ENCODE measurements around the gene GPR15. TPM values are rescaled to one million over a fixed set of nuclear protein-coding genes. Genes with fewer than 3 reads are reported as not detected.

The GPR15 gene
- total and polyA plus RNA-seq, 12 donors = 0.14 to 0.39 TPM; not detected in 10

DNA sequence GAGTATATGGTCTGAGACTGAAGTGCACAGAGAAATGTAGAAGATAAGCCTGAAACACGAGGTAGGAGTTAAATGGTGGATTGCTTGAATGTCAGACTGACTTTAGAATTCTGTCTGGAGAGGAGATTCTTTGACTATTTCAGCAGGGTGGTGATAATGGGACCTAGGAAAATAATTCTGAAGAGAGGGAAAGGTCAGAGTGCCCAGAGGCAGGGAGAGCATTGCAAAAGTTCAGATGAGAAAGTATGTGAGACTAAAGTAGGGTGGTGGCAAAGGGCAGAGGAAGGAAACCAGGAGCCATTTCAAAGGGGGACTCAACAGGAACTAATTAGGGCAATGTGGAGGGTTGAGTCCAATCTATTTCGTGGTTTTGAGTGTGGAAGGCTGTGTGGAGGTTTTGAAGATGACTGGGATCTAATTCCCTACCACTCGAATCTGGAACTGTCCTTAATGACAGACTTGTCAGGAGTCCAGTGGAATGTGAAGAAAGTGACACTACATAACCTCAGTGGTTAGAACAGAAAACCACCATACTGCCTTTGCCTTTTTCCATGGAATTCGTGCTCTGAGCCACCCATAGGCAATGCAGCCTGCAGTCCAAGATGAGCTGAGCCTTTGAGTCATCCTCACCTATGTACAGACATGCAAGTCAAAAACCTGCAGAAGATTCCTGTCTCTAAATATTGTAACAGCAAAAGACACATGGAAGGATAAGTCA lies 45.6 kb downstream of the GPR15 start:
- Histone ChIP-seq H3K4me1 (replicated peaks in 1 of 2) (no peaks in the 10 kb centered on the region), H3K9me3 (replicated peaks in 1 of 3) (no peaks in the 10 kb centered on the region), H3K36me3 (replicated peaks in 1 of 2) (peaks cover 0 to 32% of the 10 kb centered on the region in 2 donors), H3K27me3 (no peaks in the 10 kb centered on the region), H3K4me3 (no peak overlapping the region), H3K27ac (no peak overlapping the region)
- intact Hi-C loops (cut with DNase I) = no loop called here
- no peak for TF ChIP-seq POLR2A (IDR thresholded peaks at IDR 0.05)
- TF ChIP-seq, protein P1, sequence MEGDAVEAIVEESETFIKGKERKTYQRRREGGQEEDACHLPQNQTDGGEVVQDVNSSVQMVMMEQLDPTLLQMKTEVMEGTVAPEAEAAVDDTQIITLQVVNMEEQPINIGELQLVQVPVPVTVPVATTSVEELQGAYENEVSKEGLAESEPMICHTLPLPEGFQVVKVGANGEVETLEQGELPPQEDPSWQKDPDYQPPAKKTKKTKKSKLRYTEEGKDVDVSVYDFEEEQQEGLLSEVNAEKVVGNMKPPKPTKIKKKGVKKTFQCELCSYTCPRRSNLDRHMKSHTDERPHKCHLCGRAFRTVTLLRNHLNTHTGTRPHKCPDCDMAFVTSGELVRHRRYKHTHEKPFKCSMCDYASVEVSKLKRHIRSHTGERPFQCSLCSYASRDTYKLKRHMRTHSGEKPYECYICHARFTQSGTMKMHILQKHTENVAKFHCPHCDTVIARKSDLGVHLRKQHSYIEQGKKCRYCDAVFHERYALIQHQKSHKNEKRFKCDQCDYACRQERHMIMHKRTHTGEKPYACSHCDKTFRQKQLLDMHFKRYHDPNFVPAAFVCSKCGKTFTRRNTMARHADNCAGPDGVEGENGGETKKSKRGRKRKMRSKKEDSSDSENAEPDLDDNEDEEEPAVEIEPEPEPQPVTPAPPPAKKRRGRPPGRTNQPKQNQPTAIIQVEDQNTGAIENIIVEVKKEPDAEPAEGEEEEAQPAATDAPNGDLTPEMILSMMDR (IDR thresholded peaks at IDR 0.05) = no peak
- no peak for DNase-seq
- 80 to 93% (median 83%) methylated on average over 4 of the region's 4 CpGs for WGBS, 4 donors

DNA sequence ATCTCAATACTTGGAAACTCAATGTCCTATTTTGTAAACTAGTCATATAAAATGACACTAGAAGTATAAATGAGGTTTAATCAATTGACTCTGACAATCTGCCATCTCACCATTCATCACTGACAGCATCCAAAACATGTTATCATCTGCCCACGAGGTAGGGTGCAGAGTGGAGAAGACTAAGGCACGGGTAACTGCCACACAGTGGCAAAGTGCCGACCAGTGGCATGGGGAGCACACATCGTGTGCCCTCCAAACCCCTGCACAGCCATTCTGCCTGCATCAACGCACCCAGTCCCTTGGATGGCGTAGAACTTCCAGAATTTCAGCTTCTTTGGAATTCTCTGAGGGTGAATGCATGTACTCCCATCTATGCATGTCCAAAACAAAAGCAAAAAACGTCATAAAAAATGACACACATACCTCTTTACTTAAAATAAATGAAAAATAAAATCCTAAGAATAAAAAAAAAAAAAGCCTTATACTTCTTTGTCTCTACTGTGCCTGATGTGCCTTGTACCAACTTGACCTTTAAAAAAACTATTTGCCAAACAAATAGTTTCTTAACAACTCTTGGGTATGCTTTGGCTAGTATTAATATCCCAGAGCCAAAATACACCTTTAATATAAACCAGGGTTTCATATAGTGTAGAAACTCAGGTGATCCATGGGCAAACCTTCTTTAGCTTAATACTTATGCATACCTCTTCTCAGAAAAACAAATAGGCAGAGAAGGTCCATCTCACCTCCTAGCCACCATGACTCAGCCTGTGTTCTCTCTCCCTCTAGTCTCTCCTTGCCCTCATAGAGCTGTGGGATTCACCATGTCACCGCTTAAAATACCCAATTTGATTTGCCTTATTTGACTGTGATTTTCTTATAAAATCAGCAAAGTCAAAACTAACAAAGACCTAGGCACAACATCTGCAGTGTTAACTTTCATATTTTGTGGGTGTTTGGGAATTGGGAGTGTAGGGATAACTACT lies 48.9 kb downstream of the GPR15 start:
- Histone ChIP-seq H3K9me3 (replicated peaks in 1 of 3) (no peaks in the 10 kb centered on the region), H3K27ac (no peak overlapping the region), H3K36me3 (replicated peaks in 1 of 2) (peaks cover 0 to 38% of the 10 kb centered on the region in 2 donors), H3K4me1 (replicated peaks in 1 of 2) (no peaks in the 10 kb centered on the region), H3K27me3 (no peaks in the 10 kb centered on the region), H3K4me3 (no peak overlapping the region)
- TF ChIP-seq, protein P1 (IDR thresholded peaks at IDR 0.05) = no peak
- TF ChIP-seq POLR2A (IDR thresholded peaks at IDR 0.05) = no peak
- intact Hi-C loops (cut with DNase I) = no loop called here
- WGBS, 4 donors = 90 to 98% (median 93%) methylated on average over 8 of the region's 8 CpGs
- no peak for DNase-seq

DNA sequence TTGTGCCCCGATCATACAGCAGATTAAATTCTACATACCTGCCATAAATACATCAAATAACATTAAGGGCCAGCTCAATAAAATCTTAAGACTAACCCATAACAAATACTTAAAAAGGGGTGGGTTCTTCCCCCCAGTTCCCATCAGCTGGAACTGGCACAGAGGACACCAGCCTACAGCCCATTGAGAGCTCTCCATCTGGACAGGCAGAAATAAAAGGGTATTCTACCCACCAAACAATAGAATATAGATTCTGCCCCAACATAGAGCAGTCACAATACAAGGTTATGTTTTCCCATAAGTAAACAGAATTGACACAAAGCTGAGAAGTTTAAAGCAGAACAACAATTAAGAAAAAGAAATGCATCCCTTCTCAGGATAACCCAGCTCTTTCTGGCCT lies 49.7 kb downstream of the GPR15 start:
- Histone ChIP-seq H3K27ac (no peak overlapping the region), H3K27me3 (no peaks in the 10 kb centered on the region), H3K36me3 (replicated peaks in 1 of 2) (peaks cover 0 to 38% of the 10 kb centered on the region in 2 donors), H3K9me3 (replicated peaks in 1 of 3) (no peaks in the 10 kb centered on the region), H3K4me3 (no peak overlapping the region), H3K4me1 (replicated peaks in 1 of 2) (no peaks in the 10 kb centered on the region)
- DNase-seq = no peak
- no peak for TF ChIP-seq POLR2A (IDR thresholded peaks at IDR 0.05)
- TF ChIP-seq, protein P1 (IDR thresholded peaks at IDR 0.05) = no peak
- WGBS, 4 donors = 81 to 100% (median 99%) methylated on average over 1 of the region's 1 CpG
- intact Hi-C loops (cut with DNase I) = no loop called here

DNA sequence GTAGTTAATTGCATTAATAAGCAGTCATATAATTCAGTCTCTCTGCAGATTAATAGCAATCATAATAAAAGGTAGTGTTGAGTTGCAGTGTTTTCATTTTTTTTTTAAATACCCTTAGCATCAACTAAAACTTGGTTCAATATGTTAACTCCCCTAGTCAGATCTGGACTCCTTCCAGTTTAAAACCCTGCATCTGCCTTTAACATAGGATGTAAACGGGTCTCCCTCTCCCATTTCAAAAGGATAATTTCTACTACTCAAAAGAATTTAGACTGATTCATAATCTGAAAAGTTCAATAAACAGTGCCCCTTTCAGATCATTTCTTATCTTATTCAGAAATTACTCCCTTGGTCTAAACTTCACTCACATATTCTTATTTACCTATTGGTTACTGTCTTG lies 50.3 kb downstream of the GPR15 start:
- Histone ChIP-seq H3K27me3 (no peaks in the 10 kb centered on the region), H3K4me3 (no peak overlapping the region), H3K9me3 (replicated peaks in 1 of 3) (no peaks in the 10 kb centered on the region), H3K27ac (no peak overlapping the region), H3K36me3 (replicated peaks in 1 of 2) (peaks cover 0 to 40% of the 10 kb centered on the region in 2 donors), H3K4me1 (replicated peaks in 1 of 2) (no peaks in the 10 kb centered on the region)
- TF ChIP-seq, protein P1 (IDR thresholded peaks at IDR 0.05) = no peak
- TF ChIP-seq POLR2A (IDR thresholded peaks at IDR 0.05) = no peak
- intact Hi-C loops (cut with DNase I) = no loop called here
- no peak for DNase-seq
- WGBS, 4 donors = 91 to 100% (median 97%) methylated on average over 1 of the region's 1 CpG
